Daoy (cell line): ENCODE results near the gene LPA. TPM values are rescaled to one million over a fixed set of nuclear protein-coding genes. Genes with fewer than 3 reads are reported as not detected.
A peak's percentile ranks its signal among the peaks of the same experiment; 100 is the strongest.
"Not testable (repeated sequence)": the region's sequence is repeated elsewhere in the genome, so short reads cannot be mapped to it uniquely, and the experiment has no call there.

Experiments used
- DNase-seq: peaks from one replicate; pipeline ENCODE4 v3.0.0-alpha.2; 2015; ENCODE audit warnings: low read depth
- total RNA-seq: library from RNA; depleted of rRNA; stranded (reverse); fragments of >200 nt; shearing (Covaris generic); gene quantifications from 2 replicates; pipeline ENCODE4 v1.2.3, GENCODE V29; 2014; rRNA removed

LPA gene, protein sequence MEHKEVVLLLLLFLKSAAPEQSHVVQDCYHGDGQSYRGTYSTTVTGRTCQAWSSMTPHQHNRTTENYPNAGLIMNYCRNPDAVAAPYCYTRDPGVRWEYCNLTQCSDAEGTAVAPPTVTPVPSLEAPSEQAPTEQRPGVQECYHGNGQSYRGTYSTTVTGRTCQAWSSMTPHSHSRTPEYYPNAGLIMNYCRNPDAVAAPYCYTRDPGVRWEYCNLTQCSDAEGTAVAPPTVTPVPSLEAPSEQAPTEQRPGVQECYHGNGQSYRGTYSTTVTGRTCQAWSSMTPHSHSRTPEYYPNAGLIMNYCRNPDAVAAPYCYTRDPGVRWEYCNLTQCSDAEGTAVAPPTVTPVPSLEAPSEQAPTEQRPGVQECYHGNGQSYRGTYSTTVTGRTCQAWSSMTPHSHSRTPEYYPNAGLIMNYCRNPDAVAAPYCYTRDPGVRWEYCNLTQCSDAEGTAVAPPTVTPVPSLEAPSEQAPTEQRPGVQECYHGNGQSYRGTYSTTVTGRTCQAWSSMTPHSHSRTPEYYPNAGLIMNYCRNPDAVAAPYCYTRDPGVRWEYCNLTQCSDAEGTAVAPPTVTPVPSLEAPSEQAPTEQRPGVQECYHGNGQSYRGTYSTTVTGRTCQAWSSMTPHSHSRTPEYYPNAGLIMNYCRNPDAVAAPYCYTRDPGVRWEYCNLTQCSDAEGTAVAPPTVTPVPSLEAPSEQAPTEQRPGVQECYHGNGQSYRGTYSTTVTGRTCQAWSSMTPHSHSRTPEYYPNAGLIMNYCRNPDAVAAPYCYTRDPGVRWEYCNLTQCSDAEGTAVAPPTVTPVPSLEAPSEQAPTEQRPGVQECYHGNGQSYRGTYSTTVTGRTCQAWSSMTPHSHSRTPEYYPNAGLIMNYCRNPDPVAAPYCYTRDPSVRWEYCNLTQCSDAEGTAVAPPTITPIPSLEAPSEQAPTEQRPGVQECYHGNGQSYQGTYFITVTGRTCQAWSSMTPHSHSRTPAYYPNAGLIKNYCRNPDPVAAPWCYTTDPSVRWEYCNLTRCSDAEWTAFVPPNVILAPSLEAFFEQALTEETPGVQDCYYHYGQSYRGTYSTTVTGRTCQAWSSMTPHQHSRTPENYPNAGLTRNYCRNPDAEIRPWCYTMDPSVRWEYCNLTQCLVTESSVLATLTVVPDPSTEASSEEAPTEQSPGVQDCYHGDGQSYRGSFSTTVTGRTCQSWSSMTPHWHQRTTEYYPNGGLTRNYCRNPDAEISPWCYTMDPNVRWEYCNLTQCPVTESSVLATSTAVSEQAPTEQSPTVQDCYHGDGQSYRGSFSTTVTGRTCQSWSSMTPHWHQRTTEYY (N-terminal part only)
- not detected in 2 replicates for total RNA-seq

DNA sequence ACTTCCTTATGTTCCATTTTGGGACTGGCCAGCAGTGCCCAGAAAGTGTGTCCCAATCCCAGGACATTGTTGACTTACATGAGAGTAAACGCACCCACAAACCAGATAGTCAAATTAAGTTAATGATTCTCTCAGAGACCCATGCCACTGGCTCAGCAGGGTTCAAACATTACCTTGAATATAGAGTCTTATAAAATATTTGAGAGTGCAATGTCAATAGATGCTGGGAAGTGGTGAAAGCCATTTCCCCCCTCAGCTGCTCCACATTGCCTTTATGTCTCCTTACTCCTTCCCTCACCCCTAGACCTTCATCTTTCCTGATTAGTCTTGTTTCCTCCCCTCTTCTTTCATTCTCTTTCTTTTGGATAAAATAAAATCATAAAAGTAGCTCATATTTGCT, at the start of gene LPA:
TSS of gene LPA (minus strand) at position 78 of the 400 bp plus-strand sequence. CDS start at position 17, 61 bp downstream.
- not testable (repeated sequence) for DNase-seq

DNA sequence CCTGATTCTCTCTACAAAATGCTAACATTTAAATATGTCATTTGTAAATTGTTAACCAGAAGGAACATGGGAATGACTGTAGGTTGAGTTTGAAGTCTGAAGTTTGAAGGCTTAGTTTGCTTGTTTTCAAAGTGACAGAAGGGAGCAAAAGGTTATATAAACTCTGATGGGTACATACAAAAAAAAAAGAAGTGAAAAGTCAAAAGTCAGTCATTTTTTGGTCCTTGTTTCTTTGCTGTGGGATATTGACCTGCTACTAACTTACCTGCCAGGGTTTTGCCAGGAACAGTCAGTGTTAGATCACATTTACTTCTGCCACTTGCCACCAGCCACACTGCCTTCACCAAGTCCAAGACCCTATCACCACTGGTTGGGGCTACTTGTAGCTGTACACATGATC, 44.9 kb upstream of the LPA start:
- DNase-seq = not testable (repeated sequence)

DNA sequence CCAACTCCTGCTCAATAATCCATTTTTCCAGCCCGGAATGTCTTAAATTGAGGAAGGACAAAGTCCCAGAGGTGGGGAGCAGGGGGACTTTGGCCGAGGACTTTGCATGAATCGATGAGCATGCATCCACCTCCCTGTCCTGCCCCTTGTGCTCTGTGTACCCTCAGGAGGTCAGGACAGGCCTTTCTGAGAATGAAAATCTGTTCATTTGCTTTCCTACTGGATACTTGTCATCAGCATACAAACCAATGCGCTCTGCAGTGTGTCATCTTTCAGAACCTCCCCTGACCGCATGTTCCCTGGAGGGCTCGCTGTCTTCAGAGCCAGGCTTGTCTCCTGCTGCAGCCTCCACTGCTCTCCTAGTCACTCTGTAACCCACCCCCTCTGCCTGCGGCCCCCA, 40.6 kb upstream of the LPA start:
- not testable (repeated sequence) for DNase-seq

DNA sequence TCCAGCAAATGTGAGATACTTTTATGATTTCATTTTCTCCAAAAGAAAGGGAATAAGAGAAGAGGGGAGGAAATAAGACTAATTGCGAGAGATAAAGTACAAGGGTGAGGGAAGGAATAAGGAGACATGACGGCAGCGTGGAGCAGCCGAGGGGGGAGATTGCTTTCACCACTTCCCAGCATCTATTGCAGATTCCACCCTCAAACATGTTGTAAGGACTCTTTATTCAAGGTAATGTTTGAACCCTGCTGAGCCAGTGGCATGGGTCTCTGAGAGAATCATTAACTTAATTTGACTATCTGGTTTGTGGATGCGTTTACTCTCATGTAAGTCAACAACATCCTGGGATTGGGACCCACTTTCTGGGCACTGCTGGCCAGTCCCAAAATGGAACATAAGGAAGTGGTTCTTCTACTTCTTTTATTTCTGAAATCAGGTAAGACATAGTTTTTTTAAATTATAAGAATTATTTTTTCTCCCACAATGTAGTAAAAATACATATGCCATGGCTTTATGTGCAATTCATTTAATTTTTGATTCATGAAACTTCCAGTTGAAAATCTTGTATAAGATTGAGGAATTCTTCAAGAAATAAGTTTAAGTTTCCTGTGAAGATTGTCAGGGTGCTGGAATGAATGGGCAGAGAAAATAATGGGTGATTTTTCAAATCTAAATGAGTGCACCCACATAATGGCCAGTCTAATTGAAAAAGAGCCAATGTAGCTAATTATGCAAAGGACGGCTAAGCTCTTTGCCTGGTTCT, 38.0 kb upstream of the LPA start, which contains the start of gene PLG:
TSS of gene PLG (plus strand) at position 327 of the 763 bp plus-strand sequence. CDS start at position 388, 61 bp downstream.
- DNase-seq = not testable (repeated sequence)

DNA sequence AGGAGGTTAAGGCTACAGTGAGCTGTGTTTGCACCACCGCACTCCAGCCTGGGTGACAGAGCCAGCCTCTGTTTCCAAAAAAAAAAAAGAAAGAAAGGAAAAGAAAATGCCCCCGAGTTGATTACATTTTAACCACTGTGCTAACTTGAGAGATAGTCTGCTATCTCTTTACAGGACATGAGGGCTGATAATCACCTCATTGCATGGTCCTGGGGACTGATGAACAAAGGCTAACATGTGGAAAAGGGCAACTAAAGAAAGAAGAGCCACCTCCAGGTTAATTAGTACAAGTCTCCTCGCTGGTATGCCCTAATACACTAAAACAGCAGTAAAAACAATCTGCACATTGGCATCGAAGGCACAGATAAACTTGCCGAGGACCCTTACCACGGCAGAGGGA, 33.8 kb upstream of the LPA start:
- no peak for DNase-seq

DNA sequence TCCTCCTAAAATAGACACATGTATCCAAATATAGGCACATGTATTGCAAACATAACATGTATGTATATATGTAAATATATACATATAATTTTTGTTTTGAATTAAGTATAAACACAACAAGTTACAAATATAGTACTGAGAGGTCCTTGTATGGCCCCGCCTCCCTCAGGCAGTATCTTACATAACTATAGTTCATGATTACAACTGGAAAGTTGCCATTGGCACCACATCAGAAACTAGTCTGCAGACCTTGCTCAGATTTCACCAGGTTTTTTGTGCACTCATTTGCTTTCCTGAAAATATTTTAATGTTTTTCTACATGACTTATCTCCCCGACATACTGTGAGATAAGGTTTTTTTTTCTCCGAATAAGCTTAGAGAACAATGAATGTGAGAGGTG, 32.8 kb upstream of the LPA start:
- DNase-seq = not testable (repeated sequence)

DNA sequence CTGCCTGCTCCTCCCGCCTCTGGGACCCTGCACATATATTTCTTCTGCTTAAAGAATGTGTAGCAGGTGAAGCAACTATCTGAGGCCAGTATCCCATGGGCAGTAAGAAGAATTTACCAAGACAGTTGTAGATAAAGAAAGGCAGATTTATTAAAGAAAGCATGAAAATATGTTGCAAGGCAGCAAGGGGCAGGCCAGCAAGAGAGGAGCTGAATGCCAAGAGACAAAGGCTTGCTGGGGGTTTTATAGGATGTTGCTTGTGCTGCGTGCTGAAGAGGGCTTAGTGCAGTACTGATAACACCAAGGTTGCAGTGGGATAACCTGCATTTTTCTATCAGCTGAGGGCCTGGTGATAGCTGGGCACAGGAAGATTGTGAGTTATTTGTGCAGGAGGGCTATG, 31.5 kb upstream of the LPA start:
- not testable (repeated sequence) for DNase-seq

DNA sequence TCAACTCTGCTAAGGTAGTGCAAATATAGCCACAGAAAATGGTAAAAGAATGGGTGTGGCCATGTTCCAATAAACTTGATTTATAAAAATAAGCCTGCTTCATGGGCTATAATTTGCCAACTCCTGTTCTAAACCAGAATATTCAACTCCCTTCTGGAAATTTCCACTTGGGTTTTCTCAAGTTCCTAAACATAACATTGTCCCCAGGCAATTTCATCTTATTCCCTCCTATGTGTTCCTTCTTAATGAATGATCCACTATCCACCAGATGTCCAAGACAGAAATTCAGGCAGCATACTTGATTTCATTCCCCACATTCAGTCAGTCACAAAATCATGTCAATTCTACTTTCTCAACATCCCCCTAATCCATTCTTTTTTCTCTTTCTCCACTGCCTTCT, 30.9 kb upstream of the LPA start:
- DNase-seq = not testable (repeated sequence)

DNA sequence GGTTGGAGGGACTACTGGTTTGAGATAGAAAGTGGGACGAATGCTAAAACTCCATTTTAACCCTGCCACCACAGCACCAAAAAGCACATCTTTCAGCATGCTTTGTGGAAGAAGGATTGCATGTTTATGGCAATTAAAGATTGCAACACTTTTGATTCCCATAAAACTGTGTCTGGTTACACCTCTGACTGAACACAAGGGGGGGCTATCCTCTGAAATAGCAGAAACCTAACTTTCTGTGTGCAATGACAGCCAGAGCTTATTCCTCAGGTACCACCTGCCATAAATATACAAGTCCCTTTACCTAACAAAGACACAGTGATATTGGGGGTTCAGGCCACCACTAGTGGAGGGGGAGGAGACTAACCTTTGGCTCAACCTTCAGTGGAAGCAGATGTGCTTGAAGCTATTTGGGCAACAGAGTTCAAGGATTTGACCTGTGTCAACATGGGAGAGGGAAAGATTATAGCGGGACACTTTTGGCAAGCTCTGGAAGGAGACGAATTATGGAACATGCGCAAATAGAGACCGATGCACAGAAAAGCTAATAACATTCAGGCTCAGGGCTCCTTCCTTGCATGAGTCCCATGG, 28.4 kb upstream of the LPA start:
- no peak for DNase-seq

DNA sequence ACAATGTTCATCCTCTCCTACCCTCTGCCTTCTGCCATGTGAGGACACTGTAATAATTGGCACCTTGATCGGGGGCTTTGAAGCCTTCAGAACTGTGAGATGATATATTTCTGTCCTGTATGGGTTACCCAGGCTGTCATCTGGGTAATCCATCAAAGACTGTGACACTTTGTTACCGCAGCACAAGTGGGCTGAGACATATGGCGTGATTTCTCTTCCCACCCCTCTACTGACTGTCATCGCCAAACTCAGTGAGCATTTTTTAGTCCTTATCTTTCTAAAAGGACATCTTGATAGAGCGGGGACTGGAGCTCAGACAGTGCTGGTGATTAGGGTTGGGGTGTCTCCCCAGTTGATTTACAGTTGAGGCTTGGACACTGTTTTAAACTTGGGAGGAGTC, 27.5 kb upstream of the LPA start:
- DNase-seq = no peak

DNA sequence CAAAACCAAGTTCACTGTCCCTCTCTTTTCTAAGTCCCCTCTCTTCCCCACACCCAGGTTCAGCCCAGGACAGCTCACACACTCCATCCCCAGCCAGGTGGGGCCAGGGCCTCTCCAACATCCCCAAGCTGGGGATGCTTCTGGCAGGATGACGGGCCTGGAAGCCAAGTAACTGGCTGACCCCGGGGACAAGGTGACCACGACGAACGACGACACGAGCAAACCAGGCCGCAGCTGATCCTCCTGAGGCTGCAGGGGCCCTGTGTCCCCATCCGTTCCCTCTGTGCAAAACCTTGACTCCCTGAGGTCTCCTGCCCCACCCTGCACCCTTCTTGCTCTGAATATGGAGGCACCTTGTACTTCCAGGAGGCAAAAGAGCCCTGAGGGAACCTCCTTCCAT, 26.4 kb upstream of the LPA start:
- no peak for DNase-seq

DNA sequence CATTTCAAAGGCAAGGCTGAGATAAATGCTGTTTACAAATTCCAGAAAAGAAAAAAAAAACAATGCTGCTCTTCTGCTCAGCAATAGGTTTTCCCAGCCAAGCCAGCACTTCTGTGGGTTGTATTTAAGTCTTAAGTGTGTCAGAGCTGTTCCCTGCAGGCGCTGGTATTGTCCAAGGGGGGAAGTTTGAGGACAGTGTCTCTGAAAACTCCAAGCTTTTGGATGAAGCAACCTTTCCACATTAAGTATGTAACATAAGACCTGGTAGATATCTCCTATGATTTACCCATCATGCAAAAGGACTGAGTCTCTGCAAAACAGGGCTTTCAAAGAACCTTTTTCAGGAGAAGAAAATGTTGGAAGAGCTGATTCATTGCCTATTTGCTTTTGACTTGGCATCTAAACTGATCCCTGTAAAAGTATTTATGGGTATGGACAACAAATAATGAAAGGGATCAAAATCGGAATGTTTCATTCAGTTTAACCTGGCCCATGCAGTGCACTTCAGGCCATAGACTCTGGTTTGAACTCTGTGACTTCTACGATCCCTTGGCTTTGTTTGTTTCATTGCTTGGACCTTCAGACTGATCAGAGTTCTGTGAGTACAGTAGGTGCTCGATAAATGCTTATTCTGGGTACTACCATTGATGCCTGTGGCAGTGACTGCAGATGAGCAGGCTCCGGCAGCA, 21.8 kb upstream of the LPA start:
- no peak for DNase-seq

DNA sequence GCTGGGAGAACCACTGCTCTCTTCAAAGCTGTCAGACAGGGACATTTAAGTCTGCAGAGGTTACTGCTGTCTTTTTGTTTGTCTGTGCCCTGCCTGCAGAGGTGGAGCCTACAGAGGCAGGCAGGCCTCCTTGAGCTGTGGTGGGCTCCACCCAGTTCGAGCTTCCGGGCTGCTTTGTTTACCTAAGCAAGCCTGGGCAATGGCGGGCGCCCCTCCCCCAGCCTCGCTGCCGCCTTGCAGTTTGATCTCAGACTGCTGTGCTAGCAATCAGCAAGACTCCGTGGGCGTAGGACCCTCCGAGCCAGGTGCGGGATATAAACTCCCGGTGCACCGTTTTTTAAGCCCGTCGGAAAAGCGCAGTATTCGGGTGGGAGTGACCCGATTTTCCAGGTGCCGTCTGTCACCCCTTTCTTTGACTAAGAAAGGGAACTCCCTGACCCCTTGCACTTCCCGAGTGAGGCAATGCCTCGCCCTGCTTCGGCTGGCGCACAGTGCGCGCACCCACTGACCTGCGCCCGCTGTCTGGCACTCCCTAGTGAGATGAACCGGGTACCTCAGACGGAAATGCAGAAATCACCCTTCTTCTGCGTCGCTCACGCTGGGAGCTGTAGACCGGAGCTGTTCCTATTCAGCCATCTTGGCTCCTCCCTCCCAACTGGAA, 21.2 kb upstream of the LPA start:
- DNase-seq = not testable (repeated sequence)

DNA sequence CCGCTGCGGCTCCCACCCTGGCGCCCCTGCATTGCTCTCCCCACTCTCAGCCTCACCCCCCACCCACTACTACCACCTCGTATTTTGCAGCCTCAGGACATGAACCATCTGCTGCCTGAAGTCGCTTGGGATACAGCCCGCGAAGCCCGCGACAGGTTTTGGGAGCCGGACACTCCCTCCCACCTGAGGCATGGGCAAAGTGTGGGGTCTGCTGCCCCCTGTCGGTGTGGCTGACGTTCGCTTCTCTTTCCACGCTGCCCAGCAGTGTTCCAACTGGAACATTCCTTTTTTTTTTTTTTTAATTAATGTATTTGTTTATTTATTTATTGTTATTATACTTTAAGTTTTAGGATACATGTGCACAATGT, 15.3 kb upstream of the LPA start:
- peak; percentile 12 for DNase-seq

DNA sequence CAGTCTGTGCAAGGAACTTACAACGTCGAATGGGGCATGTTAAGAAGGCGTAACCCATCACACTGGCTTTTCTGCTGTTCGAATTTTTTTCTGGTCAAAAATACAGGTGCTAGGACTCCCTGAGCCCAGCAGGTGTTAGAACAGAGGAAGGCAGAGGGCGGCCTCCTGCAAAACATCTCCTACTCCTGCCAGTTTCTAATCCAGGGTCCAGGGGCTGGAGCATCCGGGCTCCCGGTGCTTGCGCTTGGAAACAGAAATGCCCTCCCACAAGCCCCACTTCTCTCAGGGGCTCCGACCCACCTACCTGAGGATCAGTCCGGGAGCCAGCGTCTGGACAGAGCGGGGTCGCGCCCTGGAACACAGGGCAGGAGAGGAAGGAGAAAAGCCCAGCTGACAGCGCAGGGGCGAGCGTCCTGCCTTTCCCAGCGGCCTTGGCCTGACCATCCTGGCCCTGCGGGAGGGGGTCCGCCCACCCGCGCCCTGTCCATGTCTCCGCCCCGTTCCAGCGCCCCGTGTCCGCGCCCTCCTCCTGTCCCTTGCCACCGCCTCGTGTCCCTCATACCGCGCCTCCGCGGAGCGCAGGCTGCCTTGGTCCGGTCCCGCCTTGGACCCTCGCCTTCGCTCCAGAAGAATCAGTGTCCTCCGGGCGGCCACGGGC, 14.8 kb upstream of the LPA start:
- DNase-seq = no peak

DNA sequence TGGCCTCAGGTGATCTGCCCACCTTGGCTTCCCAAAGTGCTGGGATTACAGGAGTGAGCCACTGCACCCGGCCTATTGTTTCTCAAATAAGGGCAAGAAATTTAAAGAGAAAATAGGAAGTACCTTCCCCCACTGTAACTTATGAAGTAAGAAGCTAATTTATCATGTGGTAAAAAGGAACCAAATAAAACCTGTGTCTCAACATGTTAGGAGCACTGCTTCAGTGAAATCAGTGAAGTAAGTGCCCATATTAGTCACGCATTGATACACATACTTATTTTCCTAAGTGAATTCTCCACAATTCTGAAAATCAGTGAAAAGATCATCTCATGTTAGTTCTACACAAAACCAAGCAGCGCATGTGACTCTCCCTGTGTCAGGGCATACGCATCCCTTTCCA, 14.2 kb upstream of the LPA start:
- DNase-seq = no peak

DNA sequence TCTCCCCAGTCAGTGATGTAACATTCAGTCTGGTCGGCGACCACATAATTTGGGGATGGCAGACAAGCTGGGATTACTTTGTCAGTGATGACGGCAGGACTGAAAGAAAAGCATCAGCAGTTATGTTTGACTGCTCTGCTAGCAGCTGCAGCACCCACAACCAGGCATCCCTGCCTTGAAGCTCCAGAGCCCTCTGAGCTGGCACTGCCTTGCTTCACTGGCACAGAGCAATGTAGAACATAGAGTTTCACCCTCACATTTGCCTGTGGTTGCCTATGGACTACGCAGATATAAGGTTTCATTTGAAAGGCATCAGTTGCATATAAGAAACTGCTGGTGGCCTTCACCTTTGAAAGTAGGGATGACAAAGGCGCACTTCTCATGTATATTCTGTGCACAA, 12.3 kb upstream of the LPA start:
- not testable (repeated sequence) for DNase-seq

DNA sequence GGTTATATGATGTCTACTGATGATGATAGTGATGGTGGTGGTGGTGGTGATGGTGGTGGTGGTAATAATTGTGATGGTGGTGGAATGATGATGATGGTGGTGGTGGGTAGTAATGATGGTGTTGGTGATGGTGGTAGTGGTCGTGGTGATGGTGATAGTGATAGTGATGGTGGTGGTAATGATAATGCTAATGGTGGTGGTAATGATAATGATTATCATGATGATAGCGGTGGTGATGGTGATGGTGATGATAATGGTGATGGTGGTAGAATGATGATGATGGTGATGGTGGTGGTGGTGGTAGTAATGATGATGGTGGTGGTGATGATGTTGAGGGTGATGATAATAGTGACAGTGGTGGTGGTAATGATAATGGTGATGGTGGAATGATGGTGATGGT, 4.5 kb upstream of the LPA start:
- no peak for DNase-seq
